Stimulated activated CD4-positive, alpha-beta T cell treated with anti-CD3 and anti-CD28 coated beads, TNF-alpha, amount 100 ng/mL, for 48 hours (primary cell): ENCODE data around the gene ZNF8.
"Not testable (repeated sequence)": the region's sequence is repeated elsewhere in the genome, so short reads cannot be mapped to it uniquely, and the experiment has no call there.

Source experiments
- DNase-seq, 3 donors: peaks; one replicate each; pipeline ENCODE4 v3.0.0-alpha.2; 2020; ENCODE audit warnings: low read depth in 3 of 3

The ZNF8 gene

GRCh38 chr19:58336216-58336615 is 57.5 kb downstream of the ZNF8 start:
- DNase-seq: no peak

GRCh38 chr19:58336820-58337219 is 58.1 kb downstream of the ZNF8 start:
- no peak for DNase-seq

- DNase-seq: no peak
Observed at GRCh38 chr19:58338336-58338735, 59.6 kb downstream of the ZNF8 start.

GRCh38 chr19:58338825-58339558 is 60.2 kb downstream of the ZNF8 start:
- no peak for DNase-seq

GRCh38 chr19:58345558-58345957 is 66.8 kb downstream of the ZNF8 start:
- no peak for DNase-seq

- peak in 2 of 3 donors; percentile 38 to 46 for DNase-seq
Observed at GRCh38 chr19:58346961-58347929, 68.5 kb downstream of the ZNF8 start.

GRCh38 chr19:58348080-58348479 is 69.3 kb downstream of the ZNF8 start:
- not testable (repeated sequence) for DNase-seq

- DNase-seq: no peak
Observed at GRCh38 chr19:58349590-58349989, 70.8 kb downstream of the ZNF8 start.

GRCh38 chr19:58350001-58350861 is 71.5 kb downstream of the ZNF8 start:
- no peak for DNase-seq

GRCh38 chr19:58350871-58351557 is 72.3 kb downstream of the ZNF8 start:
- no peak for DNase-seq

GRCh38 chr19:58351558-58351878 is 72.8 kb downstream of the ZNF8 start:
- no peak for DNase-seq

- no peak for DNase-seq
Observed at GRCh38 chr19:58351990-58352755, 73.4 kb downstream of the ZNF8 start.
